Measurements from ENCODE around the gene ETV6.

Gene ETV6

DNA sequence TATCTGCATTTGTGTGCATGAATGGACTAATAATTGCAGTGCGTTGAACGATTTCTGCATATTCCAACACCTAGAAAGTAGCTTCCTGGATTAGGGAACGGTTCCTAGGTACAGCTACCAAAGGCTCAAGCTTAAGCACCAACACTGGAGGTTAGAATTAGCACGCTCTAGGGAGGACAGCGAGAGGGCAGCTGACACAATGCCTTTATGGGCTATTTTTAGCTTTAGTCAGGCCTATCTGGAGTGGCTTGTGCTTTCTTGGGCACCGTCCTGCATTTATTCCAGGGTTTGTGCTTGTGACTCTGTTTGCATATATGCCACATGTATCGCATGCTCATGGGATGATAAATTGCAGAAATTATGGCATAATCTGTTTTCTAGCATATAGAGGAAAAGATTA, 13.7 kb downstream of the ETV6 start:
- in situ Hi-C loops (cut with MboI; ENCODE audit: low sequenced_read_pairs, unreplicated experiment) = no loop called here
- no peak for DNase-seq (ENCODE audit: low spot score)
- TF ChIP-seq, protein P1, sequence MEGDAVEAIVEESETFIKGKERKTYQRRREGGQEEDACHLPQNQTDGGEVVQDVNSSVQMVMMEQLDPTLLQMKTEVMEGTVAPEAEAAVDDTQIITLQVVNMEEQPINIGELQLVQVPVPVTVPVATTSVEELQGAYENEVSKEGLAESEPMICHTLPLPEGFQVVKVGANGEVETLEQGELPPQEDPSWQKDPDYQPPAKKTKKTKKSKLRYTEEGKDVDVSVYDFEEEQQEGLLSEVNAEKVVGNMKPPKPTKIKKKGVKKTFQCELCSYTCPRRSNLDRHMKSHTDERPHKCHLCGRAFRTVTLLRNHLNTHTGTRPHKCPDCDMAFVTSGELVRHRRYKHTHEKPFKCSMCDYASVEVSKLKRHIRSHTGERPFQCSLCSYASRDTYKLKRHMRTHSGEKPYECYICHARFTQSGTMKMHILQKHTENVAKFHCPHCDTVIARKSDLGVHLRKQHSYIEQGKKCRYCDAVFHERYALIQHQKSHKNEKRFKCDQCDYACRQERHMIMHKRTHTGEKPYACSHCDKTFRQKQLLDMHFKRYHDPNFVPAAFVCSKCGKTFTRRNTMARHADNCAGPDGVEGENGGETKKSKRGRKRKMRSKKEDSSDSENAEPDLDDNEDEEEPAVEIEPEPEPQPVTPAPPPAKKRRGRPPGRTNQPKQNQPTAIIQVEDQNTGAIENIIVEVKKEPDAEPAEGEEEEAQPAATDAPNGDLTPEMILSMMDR (IDR thresholded peaks at IDR 0.05; ENCODE audit: borderline replicate concordance, control extremely low read depth, extremely low read depth, insufficient read depth, missing control alignments) = no peak

DNA sequence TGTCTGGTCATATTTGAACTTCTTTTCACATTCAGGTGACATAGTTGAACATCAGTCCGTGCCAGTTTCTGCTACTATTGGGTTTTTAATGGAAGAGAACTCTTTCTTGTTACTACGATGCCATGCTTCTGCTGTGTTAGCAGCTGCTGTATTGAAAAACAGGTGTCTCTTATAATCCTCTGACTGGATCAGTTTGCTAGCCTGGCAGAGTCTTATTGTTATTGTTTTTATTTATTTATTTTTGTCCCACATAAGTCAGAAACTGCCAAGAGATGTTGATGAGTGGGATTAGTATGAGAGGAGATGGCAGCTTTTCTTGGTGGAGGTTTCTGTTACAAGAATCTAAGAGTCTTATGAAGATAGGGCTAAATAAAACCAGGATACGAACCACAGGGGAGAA, 14.6 kb downstream of the ETV6 start:
- DNase-seq (ENCODE audit: low spot score) = no peak
- in situ Hi-C loops (cut with MboI; ENCODE audit: low sequenced_read_pairs, unreplicated experiment) = no loop called here
- TF ChIP-seq, protein P1 (IDR thresholded peaks at IDR 0.05; ENCODE audit: borderline replicate concordance, control extremely low read depth, extremely low read depth, insufficient read depth, missing control alignments) = no peak

DNA sequence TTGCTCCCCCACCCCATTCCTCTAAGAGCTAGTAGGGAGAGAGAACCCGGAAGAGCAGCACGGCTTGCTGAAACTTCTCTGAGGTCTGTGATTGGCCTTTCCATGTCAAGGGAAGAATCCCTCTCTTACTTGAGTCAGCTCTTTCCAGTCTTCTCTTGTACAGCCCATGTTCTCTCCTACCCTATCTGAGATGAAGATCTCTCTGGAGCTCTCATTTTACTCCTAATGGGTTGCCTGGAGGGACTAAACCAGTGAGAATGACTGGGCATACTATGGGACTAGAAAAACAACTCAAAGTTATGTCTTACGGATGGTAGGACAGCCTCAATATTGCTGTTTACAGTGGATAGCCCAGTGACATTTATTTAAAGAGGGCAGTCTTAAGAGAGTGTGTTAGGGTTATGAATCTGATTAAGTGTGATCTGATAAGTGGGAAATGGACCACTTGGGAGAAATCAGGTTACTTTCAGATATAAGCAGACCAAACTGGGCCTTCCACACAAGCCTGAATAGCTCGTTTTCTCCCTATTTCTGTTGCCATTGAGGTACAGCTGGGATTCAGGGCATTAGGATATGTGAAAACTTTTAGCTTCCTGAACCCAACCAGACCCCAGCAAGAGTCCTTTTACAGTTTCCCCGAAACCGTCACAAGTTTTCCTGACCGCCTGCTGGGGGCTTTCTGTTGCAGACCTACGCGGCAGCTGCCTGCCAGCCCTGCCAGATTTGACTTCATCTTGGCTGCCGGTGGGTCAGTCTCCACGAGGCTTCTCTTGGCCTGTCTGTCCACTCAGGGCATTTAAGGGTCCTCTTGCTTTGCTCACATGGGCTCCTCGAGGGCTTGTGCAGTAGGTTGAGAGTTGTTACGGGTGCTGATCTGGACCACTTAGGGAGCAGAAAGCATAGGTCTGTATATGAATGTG, 16.9 kb downstream of the ETV6 start:
- no peak for DNase-seq (ENCODE audit: low spot score)
- in situ Hi-C loops (cut with MboI; ENCODE audit: low sequenced_read_pairs, unreplicated experiment) = no loop called here
- TF ChIP-seq, protein P1 (IDR thresholded peaks at IDR 0.05; ENCODE audit: borderline replicate concordance, control extremely low read depth, extremely low read depth, insufficient read depth, missing control alignments) = no peak

DNA sequence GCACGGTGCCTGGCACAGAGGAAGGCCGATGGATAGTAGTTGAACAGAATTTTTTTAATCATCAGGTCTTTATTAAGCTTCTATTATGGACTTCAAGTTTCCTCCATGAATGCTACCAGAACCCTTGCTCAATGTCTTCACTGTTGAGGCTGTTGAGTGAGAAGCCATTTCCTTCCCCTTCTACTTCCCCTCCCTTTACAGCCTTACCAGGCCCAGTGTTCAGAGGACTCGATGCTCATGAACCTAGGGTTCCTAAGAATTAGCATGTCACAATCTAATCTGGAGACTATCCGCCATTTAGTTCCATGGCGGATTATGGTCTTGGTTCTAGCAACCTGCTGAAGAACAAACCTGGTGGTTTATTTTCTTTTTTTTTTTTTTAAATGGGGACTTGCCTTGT, 17.7 kb downstream of the ETV6 start:
- no peak for DNase-seq (ENCODE audit: low spot score)
- TF ChIP-seq, protein P1 (IDR thresholded peaks at IDR 0.05; ENCODE audit: borderline replicate concordance, control extremely low read depth, extremely low read depth, insufficient read depth, missing control alignments) = no peak
- in situ Hi-C loops (cut with MboI; ENCODE audit: low sequenced_read_pairs, unreplicated experiment) = no loop called here

DNA sequence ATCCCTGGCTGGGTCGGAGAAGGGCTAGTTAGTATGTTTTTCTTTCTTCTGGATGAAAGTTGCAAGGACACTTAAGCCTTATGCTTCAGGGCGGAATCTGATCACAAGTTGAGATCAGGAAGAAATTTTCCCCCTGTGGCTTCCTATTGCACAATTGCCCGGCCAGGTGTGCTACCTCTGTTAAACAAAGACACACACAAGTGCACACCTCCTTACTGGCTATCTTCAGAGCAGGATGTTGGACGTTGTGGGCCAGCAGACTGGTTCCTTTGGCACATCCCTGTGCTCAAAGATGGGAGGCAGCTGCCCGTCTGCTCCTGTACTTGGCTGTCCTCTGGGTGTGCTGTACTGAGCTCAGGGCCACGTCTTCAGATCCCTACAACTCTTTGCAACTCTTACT, 19.1 kb downstream of the ETV6 start:
- DNase-seq (ENCODE audit: low spot score) = no peak
- TF ChIP-seq, protein P1 (IDR thresholded peaks at IDR 0.05; ENCODE audit: borderline replicate concordance, control extremely low read depth, extremely low read depth, insufficient read depth, missing control alignments) = no peak
- in situ Hi-C loops (cut with MboI; ENCODE audit: low sequenced_read_pairs, unreplicated experiment) = no loop called here

DNA sequence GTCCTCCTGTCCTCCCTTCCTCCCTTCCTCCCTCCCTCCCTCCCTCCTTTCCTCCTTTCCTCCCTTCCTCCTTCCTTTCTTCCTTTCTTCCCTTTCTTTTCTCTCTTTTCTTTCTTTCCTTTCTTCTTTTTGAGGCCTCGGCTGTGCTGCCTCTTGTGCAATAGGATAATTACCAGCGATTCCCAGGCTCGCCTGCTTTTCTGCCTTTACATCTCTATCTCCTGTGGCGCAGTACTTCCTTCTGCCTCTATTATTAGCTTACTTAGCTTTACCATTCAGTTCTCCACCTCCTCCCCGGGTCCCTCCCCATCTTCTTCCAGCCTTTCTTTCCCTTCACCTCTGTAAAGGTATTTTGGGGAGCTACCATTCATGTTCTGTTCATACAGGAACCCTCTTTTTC, 19.9 kb downstream of the ETV6 start:
- DNase-seq (ENCODE audit: low spot score) = no peak
- in situ Hi-C loops (cut with MboI; ENCODE audit: low sequenced_read_pairs, unreplicated experiment) = no loop called here
- TF ChIP-seq, protein P1 (IDR thresholded peaks at IDR 0.05; ENCODE audit: borderline replicate concordance, control extremely low read depth, extremely low read depth, insufficient read depth, missing control alignments) = no peak

Measured in GM13976 (cell line).